GM21526 (cell line): ENCODE results near the gene HPCAL4.

Experiments
- ATAC-seq: cut with Tn5 transposase; IDR thresholded peaks from one replicate; pipeline ENCODE4 v1.9.1; 2021; ENCODE audit warnings: moderate library complexity; ENCODE audit not compliant: unreplicated experiment, low FRiP score

The HPCAL4 gene

DNA sequence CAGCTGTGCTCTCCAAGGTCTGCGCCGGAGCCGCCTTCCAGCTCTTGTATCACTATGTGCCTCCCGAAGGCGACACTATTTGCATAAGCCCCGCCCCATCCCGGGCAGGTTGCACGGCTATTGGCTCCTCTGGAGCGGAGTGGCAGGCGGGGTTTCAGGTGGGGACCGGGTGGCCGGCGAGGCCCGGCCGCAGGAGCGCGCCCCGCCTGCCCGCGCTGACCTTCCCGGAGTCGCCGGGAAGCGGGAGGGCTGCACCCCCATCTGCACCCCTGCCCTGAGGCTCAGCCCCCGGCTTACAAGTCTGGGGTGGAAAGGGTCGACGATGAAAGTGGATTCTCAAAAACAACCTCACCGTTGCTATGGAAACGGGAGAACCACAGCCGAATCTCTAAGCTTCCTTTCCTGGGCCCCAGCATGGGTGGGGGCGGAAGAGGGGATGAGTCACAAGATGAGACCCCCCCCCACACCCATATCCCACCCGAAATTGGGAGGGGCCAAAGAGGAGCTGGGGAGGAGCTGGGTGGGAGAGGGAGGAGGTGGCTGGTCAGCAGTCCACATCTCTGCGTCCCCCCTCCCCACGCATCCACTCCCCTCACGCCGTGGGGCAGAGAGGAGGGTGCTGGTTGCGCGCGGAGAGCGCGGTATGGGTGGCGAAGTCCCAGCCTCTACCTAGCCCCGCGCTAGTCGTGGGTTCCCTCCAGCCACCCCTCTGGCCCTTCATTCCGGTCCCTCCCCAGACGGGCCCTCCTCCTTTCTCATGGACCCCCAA, at the start of gene HPCAL4:
Gene HPCAL4, minus strand, starts transcription at position 51 of the 769 bp plus-strand sequence. CDS start 6,830 bp downstream, outside the sequence.
- peak; percentile 81 for ATAC-seq

DNA sequence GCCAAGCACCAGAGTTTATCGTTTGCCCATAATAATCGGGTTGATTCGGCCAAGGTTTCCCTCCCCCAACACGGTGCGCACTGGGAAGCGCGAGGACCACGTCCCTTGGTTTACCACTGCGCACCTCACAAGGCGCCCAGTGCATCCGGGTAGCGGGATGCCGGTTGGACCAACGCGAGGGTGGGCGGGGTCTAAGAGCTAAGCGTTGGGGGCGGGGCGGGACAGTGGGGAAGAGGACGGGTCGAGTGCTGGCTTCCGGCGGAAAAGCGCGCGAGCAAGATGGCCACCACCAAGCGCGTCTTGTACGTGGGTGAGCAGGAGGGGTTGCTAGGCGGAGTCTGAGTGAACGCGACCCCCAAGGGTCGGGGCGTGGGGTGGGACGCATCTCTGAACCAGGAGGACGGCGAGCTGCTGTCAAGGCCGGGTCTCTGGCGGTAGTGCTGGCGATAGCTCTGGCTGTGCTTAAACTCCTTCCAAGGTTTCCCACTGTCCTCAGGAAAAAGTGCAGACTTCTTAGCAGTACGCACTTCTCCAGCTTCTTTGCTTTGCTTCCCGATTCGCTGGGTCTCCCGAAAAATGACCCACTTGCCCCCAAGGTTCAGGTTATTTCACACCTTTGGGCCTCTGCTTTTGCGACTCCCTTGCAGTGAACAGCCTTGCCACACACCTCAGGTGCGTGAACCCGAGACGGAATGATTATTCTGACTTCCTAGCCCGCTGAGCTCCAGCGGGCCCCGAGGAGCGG, 47.6 kb upstream of the HPCAL4 start, which contains the start of gene PPIE:
Gene PPIE, plus strand, starts transcription at position 261 of the 745 bp plus-strand sequence. Its CDS starts 19 bp downstream, at position 280.
- peak; percentile 76 for ATAC-seq

DNA sequence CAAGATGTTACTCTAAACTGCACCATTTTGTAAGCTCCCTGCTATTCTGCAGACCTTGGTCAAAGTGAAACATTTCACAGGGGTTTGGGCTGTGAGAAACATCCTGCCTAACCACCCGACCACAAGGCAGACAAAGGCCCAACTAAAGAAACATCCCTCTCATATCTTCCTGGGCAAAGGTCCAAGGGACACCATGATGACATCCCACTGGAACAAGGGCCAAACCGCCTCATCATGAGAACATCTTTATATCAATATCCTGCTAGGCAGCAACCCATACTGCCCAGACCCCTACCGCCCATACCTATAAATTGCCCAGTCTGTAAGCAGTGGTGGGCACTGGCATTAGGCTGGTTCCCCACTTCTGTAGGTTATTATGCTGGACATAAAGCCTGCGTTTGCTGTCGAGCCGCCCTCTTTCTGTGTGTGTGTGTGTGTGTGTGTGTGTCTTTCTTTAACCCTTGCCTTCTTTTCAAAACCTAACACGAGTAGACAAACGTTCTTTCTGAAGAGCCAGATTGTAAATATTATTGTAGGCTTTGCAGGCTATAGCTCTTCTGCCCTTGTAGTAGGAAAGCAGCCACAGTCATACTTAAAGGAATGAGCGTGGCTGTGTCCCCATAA, 46.4 kb upstream of the HPCAL4 start:
- ATAC-seq = no peak

DNA sequence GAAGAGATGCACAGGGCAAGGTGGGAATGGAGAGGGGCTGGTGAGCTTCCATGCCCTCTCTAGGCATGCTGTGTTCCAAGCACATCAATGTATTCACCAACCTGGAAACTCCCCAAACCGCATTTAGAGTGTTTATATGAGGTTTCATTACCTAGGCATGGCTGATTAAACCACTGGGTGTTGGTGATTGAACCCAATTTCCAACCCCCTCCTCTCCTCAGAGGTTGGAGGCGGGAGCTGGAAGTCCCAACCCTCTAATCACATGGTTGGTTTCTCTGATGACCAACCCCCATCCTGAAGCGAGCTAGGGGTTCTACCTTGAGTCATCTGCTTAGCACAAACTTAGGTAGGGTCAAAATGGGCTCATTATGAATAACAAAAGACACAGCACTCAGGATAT, 44.5 kb upstream of the HPCAL4 start:
- no peak for ATAC-seq

DNA sequence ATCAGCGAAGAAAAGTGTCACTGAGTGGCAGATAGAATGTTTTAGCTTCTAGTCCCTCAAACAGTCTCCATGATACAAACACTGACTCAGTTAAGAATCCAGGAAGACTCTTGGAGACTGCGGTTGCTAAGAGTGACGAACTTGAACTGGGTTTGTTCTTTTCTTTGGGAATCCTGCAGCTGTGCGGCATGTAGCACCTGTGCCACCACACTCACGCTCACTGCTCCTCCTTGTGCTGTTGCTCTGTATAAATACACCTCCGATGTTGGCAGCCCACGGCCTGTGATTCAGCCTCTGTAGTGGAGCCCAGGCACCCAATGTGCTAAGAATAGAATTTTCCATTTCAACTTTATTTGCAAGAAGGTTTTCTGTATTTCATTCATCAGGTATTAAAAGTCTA, 41.9 kb upstream of the HPCAL4 start:
- no peak for ATAC-seq

DNA sequence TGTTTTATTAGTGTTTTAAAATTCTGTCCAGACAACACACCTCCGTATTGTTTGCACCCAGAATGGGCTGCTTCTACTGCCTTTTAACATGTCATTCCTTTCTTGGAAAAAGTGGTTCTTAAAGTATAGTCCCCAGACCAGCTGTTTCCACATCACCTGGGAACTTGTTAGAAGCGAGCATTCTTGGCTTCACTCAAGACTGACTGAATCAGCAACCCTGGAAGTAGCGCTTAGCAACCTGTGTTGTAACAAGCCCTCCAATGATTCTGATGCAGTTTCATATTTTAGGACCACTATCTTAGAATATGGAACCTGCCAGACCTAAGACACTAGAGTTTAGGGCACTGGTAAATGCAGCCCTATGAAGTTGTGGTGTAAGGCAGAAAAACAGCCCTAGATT, 41.5 kb upstream of the HPCAL4 start:
- no peak for ATAC-seq

DNA sequence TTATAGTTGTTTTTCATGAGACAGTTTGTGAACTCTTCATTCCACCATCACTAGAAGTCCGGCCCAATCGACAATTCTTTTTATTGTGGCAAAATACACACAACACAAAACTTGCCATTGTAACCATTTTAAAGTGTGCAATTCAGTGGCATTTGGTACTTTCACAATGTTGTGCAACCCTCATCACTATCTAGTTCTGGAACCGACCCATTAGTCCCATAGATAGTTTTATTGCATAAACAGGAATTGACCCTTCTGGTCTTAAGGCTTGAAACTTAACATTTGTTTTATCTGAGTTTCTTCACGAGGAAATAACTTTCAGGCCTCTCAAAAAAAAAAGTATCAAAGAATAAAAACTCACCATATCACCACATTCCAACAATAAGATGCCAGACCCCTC, 38.6 kb upstream of the HPCAL4 start:
- ATAC-seq = no peak

DNA sequence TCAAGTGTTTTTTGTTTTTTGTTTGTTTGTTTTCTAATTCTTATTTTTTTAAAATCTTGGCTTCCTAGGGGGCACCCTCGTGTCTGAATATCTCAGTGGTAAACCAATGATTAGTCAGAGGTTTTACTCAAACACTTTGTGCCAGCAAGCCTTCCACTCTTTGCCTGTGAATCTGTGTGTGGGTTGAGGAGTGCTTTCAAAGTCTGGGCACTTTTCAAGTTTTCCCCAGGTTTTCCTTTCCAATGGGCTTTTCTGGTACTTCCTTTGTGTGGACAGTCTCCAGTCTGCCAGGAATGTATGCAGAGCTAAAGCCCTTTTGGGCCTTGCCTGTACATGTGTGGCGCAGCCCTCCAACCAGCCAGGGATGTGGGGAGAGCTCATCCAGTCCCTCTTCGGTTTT, 37.8 kb upstream of the HPCAL4 start:
- no peak for ATAC-seq

DNA sequence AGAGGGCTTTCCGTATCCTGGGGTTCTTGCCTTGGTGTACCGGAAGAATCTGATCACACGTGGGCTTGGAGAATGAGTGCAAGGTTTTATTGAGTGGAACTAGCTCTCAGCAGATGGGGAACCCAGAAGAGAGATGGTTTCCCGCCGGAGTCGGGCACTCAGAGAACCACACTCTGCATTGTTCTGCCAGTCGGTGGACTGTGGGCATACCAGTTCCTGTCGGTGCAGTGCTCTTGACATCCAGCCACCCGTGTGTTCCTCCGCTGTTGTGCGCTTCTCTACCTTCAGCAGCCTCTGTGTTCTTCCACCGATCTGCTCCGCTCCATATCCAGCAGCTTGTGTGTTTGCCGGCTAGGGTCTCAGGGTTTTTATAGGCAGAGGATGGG, 36.7 kb upstream of the HPCAL4 start:
- ATAC-seq = no peak

DNA sequence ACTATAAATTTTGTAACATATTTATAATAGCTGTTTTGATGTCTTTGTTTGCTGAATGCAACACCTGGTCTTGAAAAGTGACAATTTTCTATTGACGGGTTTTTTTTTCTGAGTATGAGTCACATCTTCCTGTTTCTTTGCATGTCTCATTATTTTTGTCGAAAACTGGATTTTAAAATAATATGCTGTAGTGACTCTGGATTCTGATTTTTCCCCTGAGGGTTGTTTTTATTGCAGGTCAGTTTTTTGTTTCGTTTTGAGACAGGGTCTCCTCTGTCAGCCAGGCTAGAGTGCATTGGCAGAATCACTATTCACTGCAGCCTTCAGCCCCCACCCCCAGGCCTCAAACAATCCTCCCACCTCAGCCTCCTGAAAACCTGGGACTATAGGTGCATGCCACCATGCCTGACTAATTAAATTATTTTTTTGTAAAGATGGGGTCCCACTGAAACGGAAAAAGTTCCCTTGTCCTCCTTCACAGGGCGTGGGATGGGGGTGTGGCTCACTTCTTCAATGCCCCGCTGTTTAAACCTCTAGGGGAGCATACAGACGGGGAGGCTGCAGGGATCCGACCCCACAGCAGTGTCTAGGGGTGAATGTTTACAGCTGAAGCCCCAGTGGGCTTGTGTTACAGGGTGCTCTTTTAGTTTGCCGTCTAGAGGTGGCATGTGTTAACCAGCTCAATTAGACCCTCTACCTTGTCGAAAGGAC, 36.1 kb upstream of the HPCAL4 start:
- ATAC-seq = no peak

DNA sequence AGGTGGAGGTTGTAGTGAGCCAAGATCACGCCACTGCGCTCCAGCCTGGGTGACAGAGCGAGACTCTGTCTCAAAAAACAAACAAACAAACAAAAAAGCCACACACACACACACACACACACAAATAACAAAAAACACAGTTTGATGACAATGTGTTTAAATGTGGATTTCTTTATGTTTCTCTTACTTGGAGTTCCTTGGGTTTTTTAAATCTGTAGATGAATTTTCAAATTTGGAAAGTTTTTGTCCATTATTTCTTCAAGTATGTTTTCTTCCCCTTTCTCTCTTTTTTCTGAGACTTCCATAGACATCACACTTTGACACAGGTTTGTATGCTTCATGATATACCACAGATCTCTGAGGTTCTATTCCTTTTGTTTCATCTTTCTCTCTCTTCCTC, 35.4 kb upstream of the HPCAL4 start:
- no peak for ATAC-seq

DNA sequence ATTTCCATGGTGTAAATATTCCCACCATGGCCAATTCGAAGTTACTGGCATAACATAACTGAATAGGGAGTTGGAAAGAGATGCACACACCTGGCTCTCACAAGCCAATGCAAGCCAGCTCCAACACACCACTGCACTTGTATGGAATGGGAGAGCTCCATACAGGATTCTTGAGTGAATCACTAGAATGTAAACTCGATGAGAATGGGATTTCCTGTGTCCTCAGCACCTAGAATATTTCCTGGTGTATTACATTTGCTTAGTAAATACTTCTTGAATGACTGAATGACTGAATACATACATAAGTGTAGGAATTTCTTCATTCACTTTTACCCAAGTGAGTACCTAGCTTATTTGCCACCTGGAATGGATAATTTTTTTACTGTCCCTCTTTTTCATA, 31.3 kb upstream of the HPCAL4 start:
- no peak for ATAC-seq

DNA sequence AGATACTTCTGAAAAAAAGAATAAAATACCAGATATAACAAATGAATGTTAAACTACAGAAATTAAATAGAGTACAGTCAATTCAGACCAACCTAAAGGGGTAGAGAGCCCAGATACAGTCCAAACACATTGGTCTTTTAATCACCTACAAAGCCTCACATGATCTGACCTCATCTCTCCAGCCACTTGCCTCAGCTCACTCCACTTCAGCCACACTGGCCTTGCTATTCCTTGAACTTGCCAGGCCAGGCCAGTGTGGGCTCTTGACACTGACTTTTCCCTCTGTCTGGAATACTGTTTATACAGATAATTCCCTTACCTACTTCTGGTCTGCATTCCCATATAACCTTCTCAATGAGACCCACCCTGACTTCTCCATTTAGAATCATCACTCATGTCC, 30.4 kb upstream of the HPCAL4 start:
- ATAC-seq = no peak

DNA sequence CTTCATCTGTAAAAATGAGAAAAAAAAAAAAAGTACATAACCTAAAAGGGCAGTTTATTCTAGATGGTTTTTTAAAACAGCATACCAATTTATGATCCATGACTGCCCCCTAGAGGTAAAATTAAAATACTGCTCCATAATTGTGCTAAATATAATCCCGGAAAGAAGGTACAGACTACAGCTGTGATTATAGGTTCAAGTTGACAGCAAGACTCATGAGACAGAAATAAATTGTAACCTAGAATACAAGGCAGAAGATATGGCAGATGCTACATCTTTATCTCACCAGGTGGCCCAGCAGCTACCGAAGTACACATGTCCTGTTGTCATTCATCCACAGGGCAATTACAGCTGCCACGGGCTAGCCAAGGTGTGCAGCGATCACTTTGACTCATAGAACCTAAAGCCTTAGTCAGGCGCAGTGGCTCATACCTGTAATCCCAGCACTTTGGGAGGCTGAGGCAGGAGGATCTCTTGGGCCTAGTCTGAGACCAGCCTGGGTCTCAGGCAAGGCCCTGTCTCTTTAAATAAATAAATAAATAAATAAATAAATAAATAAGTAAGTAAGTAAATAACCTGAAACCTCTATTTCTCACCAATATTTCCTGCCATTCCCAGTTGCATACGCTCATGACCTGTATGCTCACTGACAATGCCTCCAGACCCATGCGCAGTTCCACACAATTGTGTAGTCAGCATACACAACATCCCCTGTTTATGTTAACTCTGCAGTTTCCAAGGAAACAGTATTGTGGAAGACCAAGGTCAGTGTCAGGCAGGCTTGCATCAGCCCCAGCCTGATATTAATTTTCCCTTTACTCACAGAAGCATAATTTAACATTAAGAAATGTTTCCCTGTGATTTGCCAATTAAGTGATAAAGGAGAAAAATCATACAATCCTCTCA, 29.1 kb upstream of the HPCAL4 start:
- no peak for ATAC-seq

DNA sequence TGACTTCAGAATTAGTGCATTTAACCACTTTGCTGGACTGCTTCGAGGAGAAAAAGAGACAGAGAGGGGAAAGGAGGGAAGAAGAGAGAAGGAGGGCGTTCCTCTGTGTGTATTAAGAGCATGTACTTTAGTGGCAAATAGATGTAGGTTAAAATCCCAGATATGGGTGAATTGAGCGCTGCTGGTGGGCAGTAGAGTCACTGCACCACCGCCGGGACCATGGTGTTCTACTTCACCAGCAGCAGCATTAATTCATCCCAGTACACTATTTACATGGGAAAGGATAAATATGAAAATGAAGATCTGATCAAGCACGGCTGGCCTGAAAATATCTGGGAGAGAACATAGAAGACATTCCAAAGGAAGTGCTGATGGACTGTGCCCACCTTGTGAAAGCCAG, 26.6 kb upstream of the HPCAL4 start:
- ATAC-seq = no peak

DNA sequence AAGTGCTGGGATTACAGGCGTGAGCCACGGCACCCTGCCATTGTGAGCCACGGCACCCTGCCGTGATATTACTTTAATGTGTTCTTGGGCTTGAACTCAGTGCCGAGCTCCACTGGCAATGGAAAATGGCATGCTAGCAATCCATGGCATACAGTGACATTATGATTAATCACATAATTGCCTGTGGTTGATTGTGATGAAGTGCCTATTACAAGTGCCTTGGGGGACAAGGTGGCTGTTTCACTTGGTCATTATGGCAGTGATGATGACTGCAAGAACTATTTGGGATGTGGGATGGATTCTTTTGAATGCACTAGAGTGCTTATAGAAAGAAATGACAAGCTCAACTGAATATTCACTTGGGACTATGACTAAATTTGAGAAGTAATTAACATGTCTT, 22.3 kb upstream of the HPCAL4 start:
- ATAC-seq = no peak

DNA sequence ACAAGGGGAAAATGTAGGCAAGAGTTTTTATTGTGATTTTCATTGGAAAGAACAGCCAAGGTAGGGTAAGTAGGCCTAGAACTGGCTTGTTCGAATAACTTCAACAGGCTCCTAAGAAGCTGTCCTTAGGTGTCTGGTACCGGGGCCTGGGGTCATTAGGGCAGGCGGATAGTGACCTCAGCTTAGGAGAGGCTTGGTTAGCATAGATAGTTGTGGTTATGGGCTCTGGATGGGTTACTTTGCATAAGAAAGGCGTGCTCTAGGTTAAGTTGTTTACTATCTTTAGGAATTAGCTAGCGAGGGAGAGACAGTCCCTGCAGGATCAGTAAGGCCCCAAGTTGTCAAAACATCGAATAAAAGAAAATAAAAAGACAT, 20.7 kb upstream of the HPCAL4 start:
- ATAC-seq = no peak

DNA sequence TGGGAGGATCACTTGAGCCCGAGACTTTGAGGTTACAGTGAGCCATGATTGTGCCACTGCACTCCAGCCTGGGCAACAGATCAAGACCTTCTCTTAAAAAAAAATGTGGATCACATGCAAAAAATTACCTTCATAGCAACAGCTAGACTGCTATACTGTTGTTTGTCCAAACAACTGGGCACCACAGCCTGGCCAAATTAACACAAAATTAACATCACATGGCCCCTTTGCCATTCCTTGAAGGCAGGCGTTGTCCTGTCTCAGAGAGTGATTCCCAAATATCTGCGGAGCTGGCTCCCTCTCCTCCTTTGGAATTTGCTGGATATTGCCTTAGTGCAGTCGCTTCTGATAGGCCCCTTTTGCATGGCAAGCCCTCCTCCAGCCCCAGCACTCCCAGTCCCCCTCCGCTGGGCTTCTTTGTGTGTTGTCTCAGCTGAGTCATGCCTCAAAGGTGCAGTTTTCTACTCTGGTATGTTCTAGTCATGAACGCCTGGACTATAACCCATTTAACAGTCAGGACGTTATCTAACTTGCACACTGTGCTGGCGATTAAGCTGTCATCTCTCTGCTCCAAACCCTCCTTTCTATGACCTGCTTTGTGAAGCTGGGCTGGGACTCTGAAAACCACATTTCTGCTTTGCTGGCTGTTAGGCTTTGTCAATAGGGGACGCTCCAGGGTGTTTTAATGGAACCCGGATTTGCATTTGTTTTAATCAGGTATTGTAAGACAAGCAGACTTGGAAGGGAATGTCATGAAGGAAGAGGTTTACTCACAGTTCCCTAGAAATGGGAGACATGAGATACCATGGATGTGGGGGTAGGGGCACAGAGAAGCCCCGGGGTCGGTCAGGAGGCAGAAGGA, 20.1 kb upstream of the HPCAL4 start:
- ATAC-seq = no peak

DNA sequence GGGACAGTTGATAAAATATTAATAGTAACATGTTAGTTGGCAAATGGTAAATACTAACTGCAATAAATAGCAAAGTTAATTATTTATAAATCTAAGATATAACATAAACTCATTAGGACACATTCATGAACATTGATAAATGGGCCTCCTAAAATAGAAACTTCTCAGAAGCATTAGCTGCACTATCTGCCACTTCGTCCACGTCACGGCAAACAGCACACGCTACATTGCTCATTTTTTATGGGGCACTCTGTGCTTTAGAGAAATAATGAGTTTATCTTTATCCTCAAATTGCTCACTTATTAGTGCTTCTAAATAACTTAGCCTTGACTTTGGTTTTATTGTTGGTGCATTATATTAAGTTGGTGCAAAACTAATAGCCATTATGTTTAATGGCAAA, 16.3 kb upstream of the HPCAL4 start:
- ATAC-seq = no peak
